ENCODE data around the gene SH3GL1.

SH3GL1 gene

GRCh38 chr19:4375164-4376027, 25.0 kb downstream of the SH3GL1 start:
- FAIRE-seq: no peak

GRCh38 chr19:4374498-4375163, 25.7 kb downstream of the SH3GL1 start:
- no peak for FAIRE-seq

GRCh38 chr19:4373601-4374497, 26.5 kb downstream of the SH3GL1 start:
- no peak for FAIRE-seq

GRCh38 chr19:4373013-4373367, 27.4 kb downstream of the SH3GL1 start:
- FAIRE-seq: no peak

GRCh38 chr19:4372165-4373012, 28.0 kb downstream of the SH3GL1 start:
- FAIRE-seq: no peak

- FAIRE-seq: no peak
Observed at GRCh38 chr19:4371247-4372164, 28.8 kb downstream of the SH3GL1 start.

GRCh38 chr19:4370418-4371041, 29.8 kb downstream of the SH3GL1 start:
- no peak for FAIRE-seq

GRCh38 chr19:4369888-4370260, 30.5 kb downstream of the SH3GL1 start:
- FAIRE-seq: no peak

GRCh38 chr19:4369109-4369887, 31.0 kb downstream of the SH3GL1 start:
- FAIRE-seq: no peak

GRCh38 chr19:4368128-4368820, 32.1 kb downstream of the SH3GL1 start:
- no peak for FAIRE-seq

GRCh38 chr19:4367781-4368127, 32.6 kb downstream of the SH3GL1 start:
- FAIRE-seq: no peak

GRCh38 chr19:4367336-4367723, 33.0 kb downstream of the SH3GL1 start:
- FAIRE-seq: no peak

GRCh38 chr19:4366666-4367335, 33.5 kb downstream of the SH3GL1 start:
- no peak for FAIRE-seq

- FAIRE-seq: no peak
Observed at GRCh38 chr19:4365791-4366665, 34.3 kb downstream of the SH3GL1 start.

- no peak for FAIRE-seq
Observed at GRCh38 chr19:4365341-4365740, 35.0 kb downstream of the SH3GL1 start.

GRCh38 chr19:4363571-4364304, 36.6 kb downstream of the SH3GL1 start:
- no peak for FAIRE-seq
